Prostate gland (tissue), 2 donors: ENCODE results near the gene GATB.

Source experiments
- POLR2A ChIP-seq: fragments of 450-650 bp; IDR thresholded peaks from one replicate; pipeline ENCODE4 v1.6.1; 2016; ENCODE audit warnings: antibody characterized with exemption, mild to moderate bottlenecking
- TF ChIP-seq, protein P1 (sequence below), 4 experiments: fragments of 200-600 bp in 2 of 4; fragments of 450-650 bp in 2 of 4; sonication (generic) in 2 of 4; IDR thresholded peaks; 1 replicate in 3 of 4; 2 replicates in 1 of 4; pipeline ENCODE4 v1.5.1; 2016 to 2019; ENCODE audit warnings: antibody characterized with exemption in 4 of 4, mild to moderate bottlenecking in 2 of 4, moderate library complexity in 2 of 4

DNA sequence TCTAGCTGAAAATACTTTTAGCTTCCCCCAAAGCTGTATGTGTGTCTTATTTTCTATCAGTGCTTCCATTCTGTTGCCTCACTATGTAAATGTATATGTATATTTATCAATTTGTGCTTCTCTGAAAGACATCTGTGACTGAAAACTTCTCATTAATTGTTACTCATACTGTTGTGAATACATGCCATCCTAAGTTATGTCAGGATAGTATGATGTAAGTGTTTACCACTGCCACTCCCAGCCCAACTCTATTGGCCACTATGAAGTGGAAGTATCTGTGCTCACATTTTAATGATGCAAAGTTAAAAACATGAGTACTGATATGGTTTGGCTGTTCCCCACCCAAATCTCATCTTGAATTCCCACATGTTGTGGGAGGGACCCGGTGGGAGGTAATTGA lies 24.4 kb downstream of the GATB start:
- TF ChIP-seq, protein P1, sequence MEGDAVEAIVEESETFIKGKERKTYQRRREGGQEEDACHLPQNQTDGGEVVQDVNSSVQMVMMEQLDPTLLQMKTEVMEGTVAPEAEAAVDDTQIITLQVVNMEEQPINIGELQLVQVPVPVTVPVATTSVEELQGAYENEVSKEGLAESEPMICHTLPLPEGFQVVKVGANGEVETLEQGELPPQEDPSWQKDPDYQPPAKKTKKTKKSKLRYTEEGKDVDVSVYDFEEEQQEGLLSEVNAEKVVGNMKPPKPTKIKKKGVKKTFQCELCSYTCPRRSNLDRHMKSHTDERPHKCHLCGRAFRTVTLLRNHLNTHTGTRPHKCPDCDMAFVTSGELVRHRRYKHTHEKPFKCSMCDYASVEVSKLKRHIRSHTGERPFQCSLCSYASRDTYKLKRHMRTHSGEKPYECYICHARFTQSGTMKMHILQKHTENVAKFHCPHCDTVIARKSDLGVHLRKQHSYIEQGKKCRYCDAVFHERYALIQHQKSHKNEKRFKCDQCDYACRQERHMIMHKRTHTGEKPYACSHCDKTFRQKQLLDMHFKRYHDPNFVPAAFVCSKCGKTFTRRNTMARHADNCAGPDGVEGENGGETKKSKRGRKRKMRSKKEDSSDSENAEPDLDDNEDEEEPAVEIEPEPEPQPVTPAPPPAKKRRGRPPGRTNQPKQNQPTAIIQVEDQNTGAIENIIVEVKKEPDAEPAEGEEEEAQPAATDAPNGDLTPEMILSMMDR (IDR thresholded peaks at IDR 0.05): no peak
- no peak for TF ChIP-seq POLR2A
